Measurements from ENCODE around the gene MLANA. TPM values are rescaled to one million over a fixed set of nuclear protein-coding genes. Genes with fewer than 3 reads are reported as not detected.

MLANA gene, protein sequence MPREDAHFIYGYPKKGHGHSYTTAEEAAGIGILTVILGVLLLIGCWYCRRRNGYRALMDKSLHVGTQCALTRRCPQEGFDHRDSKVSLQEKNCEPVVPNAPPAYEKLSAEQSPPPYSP
- not detected in 2 replicates for total RNA-seq (ENCODE audit: low replicate concordance)

- no peaks in the 10 kb centered on the region for H3K36me3 ChIP-seq
- no peak within 1 kb of the TSS for H3K9ac ChIP-seq
- Mint-ChIP-seq H3K27me3 (ENCODE audit: insufficient read depth, low read depth) (no peaks in the 10 kb centered on the region), H3K27ac (no peak within 1 kb of the TSS), H3K4me3 (no peak within 1 kb of the TSS), H3K9me3 (no peaks in the 10 kb centered on the region), H3K4me1 (peaks cover 16% of the 10 kb centered on the region), H3K36me3 (no peaks in the 10 kb centered on the region)
- no peaks in the 10 kb centered on the region for H3K79me2 ChIP-seq (ENCODE audit: low read depth)
- no peaks in the 10 kb centered on the region for H4K20me1 ChIP-seq (ENCODE audit: low read depth)
- DNase-seq (ENCODE audit: low spot score) = no peak
- TF ChIP-seq EZH2 (IDR thresholded peaks at IDR 0.05) (no peak), EZH2phosphoT487 (IDR thresholded peaks at IDR 0.05) (no peak), CTCF (IDR thresholded peaks at IDR 0.05) (no peak)
- H3K4me2 ChIP-seq = no peak within 1 kb of the TSS
- H3K27me3 ChIP-seq = no peaks in the 10 kb centered on the region
- no peaks in the 10 kb centered on the region for H3F3A ChIP-seq (ENCODE audit: low read depth)
- no peak within 1 kb of the TSS for H3K4me3 ChIP-seq
- H3K27ac ChIP-seq = no peak within 1 kb of the TSS
- H3K4me1 ChIP-seq = no peaks in the 10 kb centered on the region
- no peak within 1 kb of the TSS for H2AFZ ChIP-seq (replicated peaks)
- H3K9me3 ChIP-seq (ENCODE audit: low read depth) = no peaks in the 10 kb centered on the region
Observed at GRCh38 chr9:5890641-5891040, at the start of gene MLANA. TSS of gene MLANA (plus strand) at chr9:5890889. CDS start at chr9:5892475, 1,586 bp downstream.

DNA sequence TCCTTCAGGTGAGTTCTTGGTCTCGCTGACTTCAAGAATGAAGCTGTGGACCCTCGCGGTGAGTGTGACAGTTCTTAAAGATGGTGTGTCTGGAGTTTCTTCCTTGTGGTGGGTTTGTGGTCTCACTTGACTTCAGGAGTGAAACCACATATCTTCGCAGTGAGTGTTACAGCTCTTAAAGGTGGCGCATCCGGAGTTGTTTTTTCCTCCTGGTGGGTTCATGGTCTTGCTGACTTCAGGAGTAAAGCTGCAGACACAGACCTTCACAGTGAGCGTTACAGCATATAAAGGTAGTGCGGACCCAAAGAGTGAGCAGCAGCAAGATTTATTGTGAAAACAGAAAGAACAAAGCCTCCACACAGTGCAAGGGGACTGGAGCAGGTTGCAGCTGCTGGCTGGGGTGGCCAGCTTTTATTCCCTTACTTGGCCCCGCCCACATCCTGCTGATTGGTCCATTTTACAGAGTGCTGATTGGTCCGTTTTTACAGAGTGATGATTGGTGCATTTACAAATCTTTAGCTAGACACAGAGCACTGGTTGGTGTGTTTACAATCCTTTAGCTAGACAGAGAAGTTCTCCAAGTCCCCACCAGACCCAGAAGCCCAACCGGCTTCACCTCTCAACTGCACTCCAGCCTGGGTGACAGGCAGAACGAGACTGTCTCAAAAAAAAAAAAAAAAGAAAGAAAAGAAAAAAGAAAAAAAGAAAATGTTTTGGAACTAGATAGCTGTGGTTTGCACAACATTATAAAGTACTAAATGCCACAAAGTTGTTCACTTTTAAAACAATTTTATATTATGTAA lies 48.7 kb upstream of the MLANA start:
- Histone ChIP-seq H3K9ac (no peak overlapping the region), H3K4me1 (peaks cover 11% of the 10 kb centered on the region), H3K4me3 (no peak overlapping the region), H4K20me1 (ENCODE audit: low read depth) (no peaks in the 10 kb centered on the region), H3K4me2 (no peak overlapping the region), H3K27me3 (no peaks in the 10 kb centered on the region), H3K36me3 (no peaks in the 10 kb centered on the region), H3K9me3 (ENCODE audit: low read depth) (no peaks in the 10 kb centered on the region), H3K79me2 (ENCODE audit: low read depth) (no peaks in the 10 kb centered on the region), H3K27ac (no peak overlapping the region), H2AFZ (replicated peaks) (no peak overlapping the region), H3F3A (ENCODE audit: low read depth) (no peaks in the 10 kb centered on the region)
- H3K27ac Mint-ChIP-seq = no peak overlapping the region
- H3K27me3 Mint-ChIP-seq (ENCODE audit: insufficient read depth, low read depth) = peaks cover 2% of the 10 kb centered on the region
- no peak overlapping the region for H3K4me3 Mint-ChIP-seq
- no peak for DNase-seq (ENCODE audit: low spot score)
- TF ChIP-seq CTCF (IDR thresholded peaks at IDR 0.05) = no peak
- no peaks in the 10 kb centered on the region for H3K9me3 Mint-ChIP-seq
- no peaks in the 10 kb centered on the region for H3K36me3 Mint-ChIP-seq
- peaks cover 7% of the 10 kb centered on the region for H3K4me1 Mint-ChIP-seq

DNA sequence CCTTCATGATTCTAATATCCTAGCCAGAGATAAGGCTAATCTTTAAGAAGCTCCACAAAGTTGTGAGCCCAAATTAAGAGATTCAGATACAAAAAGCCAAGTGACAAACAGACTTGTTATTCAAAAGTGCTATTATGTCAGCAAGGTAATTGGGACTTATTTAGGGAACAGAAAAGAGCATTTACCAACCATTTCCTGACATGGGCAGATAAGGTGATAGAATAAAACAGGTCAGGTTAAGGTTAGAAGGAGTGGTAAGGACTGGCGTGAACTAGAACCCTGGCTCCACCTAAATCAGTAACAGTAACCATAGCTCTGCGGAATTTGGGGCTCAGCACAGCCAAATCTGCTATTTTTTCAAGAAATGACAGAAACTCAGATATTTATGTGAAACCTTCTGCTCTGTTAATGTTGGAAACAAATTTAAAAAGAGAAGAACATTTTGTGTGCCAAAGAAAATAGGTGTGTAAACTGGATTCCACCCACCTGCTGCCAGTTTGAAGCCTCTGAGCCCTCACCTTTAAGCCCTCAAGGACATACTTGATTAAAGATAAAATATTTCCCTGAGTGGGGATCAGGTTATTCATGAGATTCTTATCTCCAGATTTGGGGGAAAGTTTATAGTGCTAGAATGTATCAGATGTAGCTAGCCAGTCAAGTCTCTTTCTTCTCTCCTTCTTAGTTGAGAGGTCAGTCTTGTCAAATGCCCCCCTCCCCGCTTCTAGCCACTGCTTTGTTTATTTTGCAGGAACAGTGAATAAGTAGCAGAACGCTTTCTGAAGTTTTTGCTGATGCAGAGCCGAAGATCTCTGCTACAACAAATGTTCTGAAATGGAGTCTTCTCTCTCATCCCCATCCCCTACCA lies 47.5 kb upstream of the MLANA start:
- Histone ChIP-seq H3K4me1 (peaks cover 11% of the 10 kb centered on the region), H3F3A (ENCODE audit: low read depth) (no peaks in the 10 kb centered on the region), H3K9me3 (ENCODE audit: low read depth) (no peaks in the 10 kb centered on the region), H3K36me3 (no peaks in the 10 kb centered on the region), H3K4me2 (no peak overlapping the region), H3K27ac (no peak overlapping the region), H3K79me2 (ENCODE audit: low read depth) (no peaks in the 10 kb centered on the region), H3K27me3 (no peaks in the 10 kb centered on the region), H3K9ac (no peak overlapping the region), H4K20me1 (ENCODE audit: low read depth) (no peaks in the 10 kb centered on the region), H2AFZ (replicated peaks) (peak overlapping the region; percentile 77), H3K4me3 (no peak overlapping the region)
- H3K4me3 Mint-ChIP-seq = no peak overlapping the region
- no peak overlapping the region for H3K27ac Mint-ChIP-seq
- DNase-seq (ENCODE audit: low spot score) = no peak
- H3K36me3 Mint-ChIP-seq = no peaks in the 10 kb centered on the region
- H3K4me1 Mint-ChIP-seq = peaks cover 7% of the 10 kb centered on the region
- no peak for TF ChIP-seq EZH2phosphoT487 (IDR thresholded peaks at IDR 0.05)
- TF ChIP-seq CTCF (IDR thresholded peaks at IDR 0.05) = no peak
- TF ChIP-seq EZH2 (IDR thresholded peaks at IDR 0.05) = no peak
- H3K9me3 Mint-ChIP-seq = no peaks in the 10 kb centered on the region
- H3K27me3 Mint-ChIP-seq (ENCODE audit: insufficient read depth, low read depth) = peaks cover 2% of the 10 kb centered on the region

Measured in neural progenitor cell (in vitro differentiated cells).